Heart left ventricle (tissue), 13 donors: ENCODE data around the gene COPZ1.

Experiments
- POLR2A ChIP-seq, 2 donors: fragments of 450-650 bp; IDR thresholded peaks; one replicate each; pipeline ENCODE4 v1.6.1; 2017; ENCODE audit warnings: antibody characterized with exemption in 2 of 2, mild to moderate bottlenecking in 2 of 2, moderate library complexity in 2 of 2
- TF ChIP-seq, protein P1 (sequence below), 12 donors: fragments of 200-600 bp; sonication (generic) in 4 of 12; IDR thresholded peaks; one replicate each; pipeline versions ENCODE4 v1.5.0 to v1.8.0; 2018 to 2022; ENCODE audit warnings: antibody characterized with exemption in 12 of 12, mild to moderate bottlenecking in 5 of 12
- donor health status: ischemic (EF 13 %, LVEDD 7.1; RV severe dilation, severe dysfunction).
- donor health status: DM: no; HTN: yes; CAD: no.
- donor health status: DM: no; HTN: no; CAD: no.
- donor health status: ischemic (EF 25% LVEDD 6.9; RV normal size, moderate dysfunction).
- donor health status: ischemic (EF 25% LVEDD 5.7; RV mildly dilated, moderate dysfunction).
- donor health status: ischemic (EF 35%, LVEDD 5.7; RV mildly dilated, moderate dysfunction).
- donor health status: nonischemic (EF 11% LVEDD 7.7; RV severe dilation, severe dysfunction).
- donor health status: DM: yes; HTN: yes; CAD: no.
- donor health status: PGD.
- donor health status: ischemic (EF 29% LVEDD 5.4; RV normal size, mild dysfunction).
- donor health status: nonischemic (EF 23%, LVEDD 6.1; RV moderate dilation, normal function).

DNA sequence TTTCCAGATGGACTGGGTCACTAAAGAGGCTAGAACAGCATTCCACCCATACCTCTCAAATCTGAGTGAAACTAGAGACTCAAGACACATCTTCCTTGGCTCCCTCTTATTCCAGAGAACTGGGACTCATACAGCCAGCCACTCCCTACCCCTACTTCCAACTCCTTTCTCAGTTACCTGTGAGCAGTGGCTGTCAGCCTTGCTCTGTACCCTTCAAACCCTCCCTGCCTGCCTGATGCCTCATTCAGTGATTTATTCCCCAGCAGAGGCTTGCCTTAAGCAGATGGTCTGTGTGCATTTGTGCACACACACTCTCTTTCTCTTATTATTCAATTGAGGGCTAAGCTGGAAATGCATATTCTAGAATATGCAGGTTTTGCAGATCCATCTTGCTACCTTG is 24.7 kb downstream of the COPZ1 start:
- TF ChIP-seq, protein P1, sequence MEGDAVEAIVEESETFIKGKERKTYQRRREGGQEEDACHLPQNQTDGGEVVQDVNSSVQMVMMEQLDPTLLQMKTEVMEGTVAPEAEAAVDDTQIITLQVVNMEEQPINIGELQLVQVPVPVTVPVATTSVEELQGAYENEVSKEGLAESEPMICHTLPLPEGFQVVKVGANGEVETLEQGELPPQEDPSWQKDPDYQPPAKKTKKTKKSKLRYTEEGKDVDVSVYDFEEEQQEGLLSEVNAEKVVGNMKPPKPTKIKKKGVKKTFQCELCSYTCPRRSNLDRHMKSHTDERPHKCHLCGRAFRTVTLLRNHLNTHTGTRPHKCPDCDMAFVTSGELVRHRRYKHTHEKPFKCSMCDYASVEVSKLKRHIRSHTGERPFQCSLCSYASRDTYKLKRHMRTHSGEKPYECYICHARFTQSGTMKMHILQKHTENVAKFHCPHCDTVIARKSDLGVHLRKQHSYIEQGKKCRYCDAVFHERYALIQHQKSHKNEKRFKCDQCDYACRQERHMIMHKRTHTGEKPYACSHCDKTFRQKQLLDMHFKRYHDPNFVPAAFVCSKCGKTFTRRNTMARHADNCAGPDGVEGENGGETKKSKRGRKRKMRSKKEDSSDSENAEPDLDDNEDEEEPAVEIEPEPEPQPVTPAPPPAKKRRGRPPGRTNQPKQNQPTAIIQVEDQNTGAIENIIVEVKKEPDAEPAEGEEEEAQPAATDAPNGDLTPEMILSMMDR (IDR thresholded peaks at IDR 0.05) = no peak
- TF ChIP-seq POLR2A (IDR thresholded peaks at IDR 0.05) = no peak
